Ovary (tissue), 9 donors: Measurements from ENCODE around the gene TMEM240. TPM values are rescaled to one million over a fixed set of nuclear protein-coding genes. Genes with fewer than 3 reads are reported as not detected.
"Not testable (repeated sequence)": the region's sequence is repeated elsewhere in the genome, so short reads cannot be mapped to it uniquely, and the experiment has no call there.

Experiments used
- DNase-seq, 5 donors: peaks; one replicate each; pipeline ENCODE4 v3.0.0-alpha.2; 2019 to 2020
- H3K27ac ChIP-seq, 2 donors: fragments of 200-600 bp; one replicate each; pipeline versions ENCODE4 v1.5.1 to v1.8.0; 2019 to 2022
- H3K27me3 ChIP-seq: fragments of 200-600 bp; one replicate; pipeline ENCODE4 v1.8.0; 2022
- H3K36me3 ChIP-seq: fragments of 200-600 bp; sonication (generic); one replicate; pipeline ENCODE4 v1.5.1; 2019
- H3K4me1 ChIP-seq: one replicate; pipeline ENCODE4 v1.8.1; 2013; ENCODE audit warnings: mild to moderate bottlenecking, moderate library complexity; ENCODE audit not compliant: insufficient read depth
- H3K4me3 ChIP-seq: fragments of 200-600 bp; sonication (generic); one replicate; pipeline ENCODE4 v1.5.1; 2017
- H3K9me3 ChIP-seq, 2 donors: fragments of 200-600 bp in 1 of 2; sonication (generic) in 1 of 2; one replicate each; pipeline versions ENCODE4 v1.5.1 to v1.8.1; 2013 to 2019; ENCODE audit warnings: mild to moderate bottlenecking in 1 of 2, moderate library complexity in 1 of 2
- EP300 ChIP-seq: sonication (generic); formaldehyde crosslinking; IDR thresholded peaks from one replicate; pipeline ENCODE4 v1.6.1; 2017; ENCODE audit warnings: antibody characterized with exemption
- POLR2A ChIP-seq: fragments of 450-650 bp; IDR thresholded peaks from one replicate; pipeline ENCODE4 v1.6.1; 2017; ENCODE audit warnings: antibody characterized with exemption, mild to moderate bottlenecking, moderate library complexity
- WGBS, 3 donors: extraction: QIAGEN DNeasy Blood & Tissue Kit in 1 of 3; methylation state at CpG; one replicate each; pipeline versions ENCODE4 v1.1.5 to v1.1.7; 2013 to 2017; 5-methylcytosine and 5-hydroxymethylcytosine counted together
- intact Hi-C, 4 donors: fragments of 100-400 bp; cut with DNase I; formaldehyde crosslinking; loops; one replicate each; pipeline versions ENCODE4 v1.11.0 to v1.15.1; 2022 to 2023
- polyA plus RNA-seq, 2 donors: library from polyadenylated mRNA; stranded (reverse); fragments of 200-250 nt in 1 of 2; fragments of 350-450 nt in 1 of 2; fragmentation: Illumina TruSeq in 1 of 2; extraction: RNeasy Lipid Tissue Mini Kit (QIAGEN cat#74804) in 1 of 2; gene quantifications; one replicate each; pipeline ENCODE4 v1.2.3, GENCODE V29; 2013 to 2014
- total RNA-seq, 7 donors: library from RNA; depleted of rRNA in 2 of 7; stranded (reverse); fragments of >200 nt in 2 of 7; fragmentation: NEBNext Ultra II Directional in 3 of 7; extraction: Animal tissue kit (Norgen Biotek cat#: 25700) in 3 of 7; gene quantifications; one replicate each; pipeline versions ENCODE4 v1.1.0 to v1.2.4, GENCODE V29; 2016 to 2023
- TF ChIP-seq, protein P1 (sequence below), 3 donors: fragments of 450-650 bp in 2 of 3; fragments of 200-600 bp in 1 of 3; IDR thresholded peaks; one replicate each; pipeline versions ENCODE4 v1.5.1 to v1.8.0; 2016 to 2022; ENCODE audit warnings: antibody characterized with exemption in 3 of 3, mild to moderate bottlenecking in 1 of 3
- donor health status: DM: no; HTN: no; CAD: no; lungs with moderate emphysema.
- donor health status: DM: no; HTN: no; CAD: no.
- donor health status: Bipolar disorder and iron deficiency.
- donor health status: DM: yes; HTN: yes; CAD: no.
- donor health status: DM: no; HTN: no; CAD: no.
- donor health status: DM: yes; HTN: yes; CAD: no.

Gene TMEM240
- total and polyA plus RNA-seq, 9 donors, result 6.2 to 30.3 (median 11.4) TPM; not detected in 1

DNA sequence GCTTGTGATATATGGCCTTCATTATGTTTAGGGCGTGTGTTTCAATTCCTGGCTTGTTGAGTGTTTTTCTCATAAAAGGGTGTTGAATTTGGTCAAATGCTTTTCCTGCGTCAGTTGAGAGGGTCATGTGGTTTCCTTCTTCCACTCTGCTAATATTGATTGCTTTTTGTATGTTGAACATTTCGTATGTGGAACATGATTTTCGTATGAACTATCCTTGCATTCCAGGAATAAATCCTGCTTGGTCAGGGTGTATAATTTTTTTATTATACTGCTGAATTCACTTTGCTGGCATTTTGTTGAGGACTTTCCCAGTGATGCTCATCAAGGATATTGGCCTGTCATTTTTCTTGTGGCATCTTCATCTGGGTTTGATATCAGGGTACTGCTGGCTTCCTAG is 33.1 kb downstream of the TMEM240 start:
- no peaks in the 10 kb centered on the region for H3K36me3 ChIP-seq
- no peaks in the 10 kb centered on the region for H3K27me3 ChIP-seq
- intact Hi-C loops, result loop anchor here in 2 of 4 donors (10.0 kb wide), 2 partner anchors 133 to 193 kb away; partner anchors contain the start of gene AURKAIP1 (in 1 of the 2)
- TF ChIP-seq, protein P1, sequence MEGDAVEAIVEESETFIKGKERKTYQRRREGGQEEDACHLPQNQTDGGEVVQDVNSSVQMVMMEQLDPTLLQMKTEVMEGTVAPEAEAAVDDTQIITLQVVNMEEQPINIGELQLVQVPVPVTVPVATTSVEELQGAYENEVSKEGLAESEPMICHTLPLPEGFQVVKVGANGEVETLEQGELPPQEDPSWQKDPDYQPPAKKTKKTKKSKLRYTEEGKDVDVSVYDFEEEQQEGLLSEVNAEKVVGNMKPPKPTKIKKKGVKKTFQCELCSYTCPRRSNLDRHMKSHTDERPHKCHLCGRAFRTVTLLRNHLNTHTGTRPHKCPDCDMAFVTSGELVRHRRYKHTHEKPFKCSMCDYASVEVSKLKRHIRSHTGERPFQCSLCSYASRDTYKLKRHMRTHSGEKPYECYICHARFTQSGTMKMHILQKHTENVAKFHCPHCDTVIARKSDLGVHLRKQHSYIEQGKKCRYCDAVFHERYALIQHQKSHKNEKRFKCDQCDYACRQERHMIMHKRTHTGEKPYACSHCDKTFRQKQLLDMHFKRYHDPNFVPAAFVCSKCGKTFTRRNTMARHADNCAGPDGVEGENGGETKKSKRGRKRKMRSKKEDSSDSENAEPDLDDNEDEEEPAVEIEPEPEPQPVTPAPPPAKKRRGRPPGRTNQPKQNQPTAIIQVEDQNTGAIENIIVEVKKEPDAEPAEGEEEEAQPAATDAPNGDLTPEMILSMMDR (IDR thresholded peaks at IDR 0.05), result no peak
- TF ChIP-seq EP300 (no peak), POLR2A (no peak)
- no peak overlapping the region for H3K27ac ChIP-seq
- DNase-seq, result no peak
- peaks cover 2% of the 10 kb centered on the region for H3K4me1 ChIP-seq
- no peaks in the 10 kb centered on the region for H3K9me3 ChIP-seq
- whole genome bisulfite sequencing, 3 donors, result 92 to 96% (median 94%) methylated on average over 4 of the region's 4 CpGs
- H3K4me3 ChIP-seq, result no peak overlapping the region

DNA sequence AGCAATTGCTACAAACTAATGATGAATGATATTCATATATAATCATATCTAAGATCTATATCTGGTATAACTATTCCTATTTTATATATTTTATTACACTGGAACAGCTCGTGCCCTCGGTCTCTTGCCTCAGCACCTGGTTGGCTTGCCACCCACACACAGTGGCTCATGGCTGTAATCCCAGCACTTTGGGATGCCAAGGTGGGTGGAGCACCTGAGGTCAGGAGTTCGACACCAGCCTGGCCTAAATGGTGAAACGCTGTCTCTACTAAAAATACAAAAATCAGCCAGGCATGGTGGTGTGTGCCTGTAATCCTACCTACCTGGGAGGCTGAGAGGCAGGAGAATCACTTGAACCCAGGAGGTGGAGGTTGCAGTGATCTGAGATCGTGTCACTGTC is 34.6 kb downstream of the TMEM240 start:
- 61 to 63% (median 62%) methylated on average over 5 of the region's 5 CpGs for WGBS, 3 donors
- H3K27ac ChIP-seq, result peak overlapping the region in 1 of 2 donors; percentile 63
- not testable (repeated sequence) for H3K4me1 ChIP-seq, H3K36me3 ChIP-seq, H3K4me3 ChIP-seq, H3K27me3 ChIP-seq, DNase-seq, H3K9me3 ChIP-seq
- intact Hi-C loops, result loop anchor here in 2 of 4 donors (10.0 kb wide), 2 partner anchors 131 to 191 kb away; partner anchors contain the start of gene AURKAIP1 (in 1 of the 2)

DNA sequence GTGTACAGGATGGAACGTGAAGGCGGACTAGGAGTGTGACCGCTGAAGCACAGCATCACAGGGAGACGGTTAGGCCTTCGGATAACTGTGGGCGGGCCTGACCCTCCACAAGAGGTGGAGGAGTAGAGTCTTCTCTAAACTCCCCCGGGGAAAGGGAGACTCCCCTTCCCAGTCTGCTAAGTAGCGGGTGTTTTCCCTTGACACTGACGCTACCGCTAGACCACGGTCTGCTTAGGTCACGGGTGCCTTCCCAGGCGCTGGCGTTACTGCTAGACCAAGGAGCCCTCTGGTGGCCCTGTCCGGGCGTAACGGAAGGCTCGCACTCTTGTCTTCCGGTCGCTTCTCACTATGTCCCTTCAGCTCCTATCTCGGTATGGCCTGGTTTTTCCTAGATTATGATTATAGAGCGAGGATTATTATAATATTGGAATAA is 35.0 kb downstream of the TMEM240 start:
- not testable (repeated sequence) for H3K4me3 ChIP-seq, H3K36me3 ChIP-seq, H3K4me1 ChIP-seq, H3K27me3 ChIP-seq, H3K9me3 ChIP-seq
- intact Hi-C loops, result loop anchor here in 2 of 4 donors (10.0 kb wide), 2 partner anchors 131 to 191 kb away; partner anchors contain the start of gene AURKAIP1 (in 1 of the 2)
- WGBS, 3 donors, result 2 to 3% (median 2%) methylated on average over 16 to 17 of the region's 22 CpGs
- DNase-seq, result peak; percentile 48 to 65 (median 56)
- TF ChIP-seq, protein P1 (IDR thresholded peaks at IDR 0.05), result peak; percentile 30 to 58 (median 44)
- H3K27ac ChIP-seq, result peak overlapping the region in 1 of 2 donors; percentile 63

DNA sequence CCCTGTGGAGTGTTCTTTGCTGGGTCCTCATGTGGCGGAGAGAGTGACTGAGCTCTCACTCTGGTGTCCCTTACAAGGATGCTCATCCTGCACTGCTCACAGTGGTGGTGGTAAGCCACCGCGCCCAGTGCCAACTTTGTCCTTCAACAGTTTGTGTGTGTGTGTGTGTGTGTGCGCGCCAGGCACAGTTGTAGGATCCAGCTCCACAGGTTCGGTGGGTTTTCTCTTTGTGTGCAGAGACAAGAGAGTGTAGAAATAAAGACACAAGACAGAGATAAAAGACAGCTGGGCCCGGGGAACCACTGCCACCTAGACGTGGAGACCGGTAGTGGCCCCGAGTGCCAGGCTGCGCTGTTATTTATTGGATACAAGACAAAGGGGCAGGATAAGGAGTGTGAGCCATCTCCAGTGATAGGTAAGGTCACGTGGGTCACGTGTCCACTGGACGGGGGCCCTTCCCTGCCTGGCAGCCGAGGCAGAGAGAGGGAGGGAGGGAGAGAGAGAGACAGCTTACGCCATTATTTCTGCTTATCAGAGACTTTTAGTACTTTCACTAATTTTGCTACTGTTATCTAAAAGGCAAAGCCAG is 35.6 kb downstream of the TMEM240 start:
- peak; percentile 64 to 82 (median 74) for DNase-seq
- not testable (repeated sequence) for H3K9me3 ChIP-seq, H3K4me3 ChIP-seq, H3K36me3 ChIP-seq, H3K4me1 ChIP-seq, H3K27me3 ChIP-seq
- intact Hi-C loops, result loop anchor here in 2 of 4 donors (10.0 kb wide), 2 partner anchors 130 to 190 kb away; partner anchors contain the start of gene AURKAIP1 (in 1 of the 2)
- WGBS, 3 donors, result 27 to 32% (median 32%) methylated on average over 16 of the region's 16 CpGs
- peak overlapping the region in 1 of 2 donors; percentile 63 for H3K27ac ChIP-seq
- TF ChIP-seq, protein P1 (IDR thresholded peaks at IDR 0.05), result peak; percentile 14 to 71 (median 68)

DNA sequence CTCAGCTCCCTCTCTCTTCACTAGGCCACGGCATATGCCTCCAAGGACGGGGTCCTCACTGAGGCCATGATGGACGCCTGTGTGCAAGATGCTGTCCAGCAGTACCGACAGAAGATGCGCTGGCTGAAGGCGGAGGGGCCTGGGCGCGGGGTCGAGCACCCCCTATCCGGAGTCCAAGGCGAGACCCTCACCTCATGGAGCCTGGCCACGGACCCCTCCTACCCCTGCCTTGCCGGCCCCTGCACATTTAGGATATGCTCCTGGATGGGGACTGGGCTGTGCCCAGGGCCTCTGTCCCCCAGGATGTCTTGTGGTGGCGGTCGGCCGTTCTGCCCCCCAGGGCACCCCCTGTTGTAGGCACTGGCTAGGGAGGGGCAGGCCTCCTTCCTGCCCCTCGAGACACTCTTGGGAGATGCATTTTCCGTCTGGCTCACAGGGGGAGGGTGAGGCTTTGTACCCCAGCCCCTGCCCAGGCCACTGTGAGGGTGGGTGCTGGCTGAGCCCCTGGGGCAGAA is 44.9 kb downstream of the TMEM240 start:
- H3K4me3 ChIP-seq, H3K36me3 ChIP-seq, H3K27me3 ChIP-seq, H3K4me1 ChIP-seq, H3K27ac ChIP-seq, H3K9me3 ChIP-seq, DNase-seq, intact Hi-C loops: not testable (repeated sequence)
- 85 to 86% (median 85%) methylated on average over 18 of the region's 18 CpGs for WGBS, 3 donors

DNA sequence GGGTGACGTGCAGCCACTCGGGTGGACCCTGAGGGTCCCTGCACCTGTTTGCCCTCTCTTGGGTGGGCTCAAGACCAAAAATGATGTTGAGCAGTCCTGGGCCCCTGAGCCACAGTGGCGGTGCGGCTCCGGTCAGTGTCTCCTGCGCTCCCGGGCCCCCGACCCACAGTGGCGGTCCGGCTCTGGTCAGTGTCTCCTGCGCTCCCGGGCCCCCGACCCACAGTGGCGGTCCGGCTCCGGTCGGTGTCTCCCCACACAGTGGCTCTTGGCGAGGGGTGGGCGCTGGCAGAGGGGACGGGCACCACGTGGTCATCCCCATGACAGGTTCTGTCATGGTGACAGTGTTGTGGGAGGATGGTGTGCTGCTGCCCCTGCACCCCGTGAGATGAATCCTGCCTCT is 46.1 kb downstream of the TMEM240 start:
- H3K9me3 ChIP-seq, H3K4me3 ChIP-seq, H3K4me1 ChIP-seq, DNase-seq, intact Hi-C loops, H3K27me3 ChIP-seq, H3K36me3 ChIP-seq, H3K27ac ChIP-seq: not testable (repeated sequence)
- 94 to 97% (median 95%) methylated on average over 18 to 22 of the region's 22 CpGs for WGBS, 3 donors
